Colonic mucosa (tissue), 4 donors: Measurements from ENCODE around the gene ERI3. TPM values are rescaled to one million over a fixed set of nuclear protein-coding genes. Genes with fewer than 3 reads are reported as not detected.

Experiments
- DNase-seq: peaks from one replicate; pipeline ENCODE4 v3.0.0-alpha.2; 2020
- H3K27ac ChIP-seq: fragments of 200-600 bp; one replicate; pipeline ENCODE4 v1.8.0; 2021
- H3K27me3 ChIP-seq: fragments of 200-600 bp; one replicate; pipeline ENCODE4 v1.8.0; 2021
- H3K36me3 ChIP-seq: fragments of 200-600 bp; one replicate; pipeline ENCODE4 v1.8.0; 2021
- H3K4me1 ChIP-seq: fragments of 200-600 bp; one replicate; pipeline ENCODE4 v1.8.0; 2021; ENCODE audit warnings: mild to moderate bottlenecking
- H3K4me3 ChIP-seq: fragments of 200-600 bp; one replicate; pipeline ENCODE4 v1.8.0; 2021
- H3K9ac ChIP-seq, 2 donors: one replicate each; pipeline ENCODE4 v1.7.0; 2013; ENCODE audit warnings: control low read depth in 2 of 2, low read depth in 2 of 2, low read length in 2 of 2
- H3K9me3 ChIP-seq: fragments of 200-600 bp; one replicate; pipeline ENCODE4 v1.8.0; 2021
- intact Hi-C: fragments of 100-400 bp; cut with DNase I; formaldehyde crosslinking; loops from one replicate; pipeline ENCODE4 v1.14.1; 2022
- total RNA-seq, 2 donors: library from RNA; stranded (reverse); fragmentation: NEBNext Ultra II Directional in 1 of 2; extraction: Animal tissue kit (Norgen Biotek cat#: 25700) in 1 of 2; gene quantifications; one replicate each; pipeline ENCODE4 v1.2.1, GENCODE V29; 2021
- TF ChIP-seq, protein P1 (sequence below): fragments of 200-600 bp; IDR thresholded peaks from one replicate; pipeline ENCODE4 v1.8.0; 2022; ENCODE audit warnings: antibody characterized with exemption, mild to moderate bottlenecking
- donor health status: healthy.
- donor health status: DM: no; HTN: no; CAD: no.
- donor health status: DM: no; HTN: no; CAD: no.

Gene ERI3
- total RNA-seq, 2 donors from 2014 or later: 29.7 to 58.2 TPM

DNA sequence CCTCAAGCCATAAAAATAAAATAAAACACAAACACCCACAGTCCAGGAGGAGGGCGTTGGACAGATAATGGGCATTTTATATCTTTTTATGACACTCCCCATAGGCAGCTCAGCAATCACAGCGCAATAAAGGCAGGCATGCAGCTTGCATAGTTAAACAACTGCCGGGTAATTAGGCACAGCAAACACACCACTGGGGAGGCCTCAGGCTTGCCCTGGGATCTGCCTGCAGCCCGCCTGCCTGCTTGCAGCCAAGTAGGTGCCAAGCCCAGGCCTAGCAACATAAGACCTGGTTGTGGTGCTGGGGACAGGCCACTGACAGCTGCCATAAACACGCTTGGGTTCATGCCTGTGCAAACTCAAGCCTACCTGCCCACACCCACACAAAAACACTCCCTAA is 87.6 kb downstream of the ERI3 start:
- intact Hi-C loops: no loop called here
- no peaks in the 10 kb centered on the region for H3K27me3 ChIP-seq
- no peak overlapping the region for H3K4me3 ChIP-seq
- peak overlapping the region in 1 of 2 donors; percentile 30 for H3K9ac ChIP-seq
- no peaks in the 10 kb centered on the region for H3K9me3 ChIP-seq
- TF ChIP-seq, protein P1, sequence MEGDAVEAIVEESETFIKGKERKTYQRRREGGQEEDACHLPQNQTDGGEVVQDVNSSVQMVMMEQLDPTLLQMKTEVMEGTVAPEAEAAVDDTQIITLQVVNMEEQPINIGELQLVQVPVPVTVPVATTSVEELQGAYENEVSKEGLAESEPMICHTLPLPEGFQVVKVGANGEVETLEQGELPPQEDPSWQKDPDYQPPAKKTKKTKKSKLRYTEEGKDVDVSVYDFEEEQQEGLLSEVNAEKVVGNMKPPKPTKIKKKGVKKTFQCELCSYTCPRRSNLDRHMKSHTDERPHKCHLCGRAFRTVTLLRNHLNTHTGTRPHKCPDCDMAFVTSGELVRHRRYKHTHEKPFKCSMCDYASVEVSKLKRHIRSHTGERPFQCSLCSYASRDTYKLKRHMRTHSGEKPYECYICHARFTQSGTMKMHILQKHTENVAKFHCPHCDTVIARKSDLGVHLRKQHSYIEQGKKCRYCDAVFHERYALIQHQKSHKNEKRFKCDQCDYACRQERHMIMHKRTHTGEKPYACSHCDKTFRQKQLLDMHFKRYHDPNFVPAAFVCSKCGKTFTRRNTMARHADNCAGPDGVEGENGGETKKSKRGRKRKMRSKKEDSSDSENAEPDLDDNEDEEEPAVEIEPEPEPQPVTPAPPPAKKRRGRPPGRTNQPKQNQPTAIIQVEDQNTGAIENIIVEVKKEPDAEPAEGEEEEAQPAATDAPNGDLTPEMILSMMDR: no peak
- H3K4me1 ChIP-seq: peaks cover 36% of the 10 kb centered on the region
- peak overlapping the region; percentile 83 for H3K27ac ChIP-seq
- H3K36me3 ChIP-seq: no peaks in the 10 kb centered on the region
- peak; percentile 92 for DNase-seq

DNA sequence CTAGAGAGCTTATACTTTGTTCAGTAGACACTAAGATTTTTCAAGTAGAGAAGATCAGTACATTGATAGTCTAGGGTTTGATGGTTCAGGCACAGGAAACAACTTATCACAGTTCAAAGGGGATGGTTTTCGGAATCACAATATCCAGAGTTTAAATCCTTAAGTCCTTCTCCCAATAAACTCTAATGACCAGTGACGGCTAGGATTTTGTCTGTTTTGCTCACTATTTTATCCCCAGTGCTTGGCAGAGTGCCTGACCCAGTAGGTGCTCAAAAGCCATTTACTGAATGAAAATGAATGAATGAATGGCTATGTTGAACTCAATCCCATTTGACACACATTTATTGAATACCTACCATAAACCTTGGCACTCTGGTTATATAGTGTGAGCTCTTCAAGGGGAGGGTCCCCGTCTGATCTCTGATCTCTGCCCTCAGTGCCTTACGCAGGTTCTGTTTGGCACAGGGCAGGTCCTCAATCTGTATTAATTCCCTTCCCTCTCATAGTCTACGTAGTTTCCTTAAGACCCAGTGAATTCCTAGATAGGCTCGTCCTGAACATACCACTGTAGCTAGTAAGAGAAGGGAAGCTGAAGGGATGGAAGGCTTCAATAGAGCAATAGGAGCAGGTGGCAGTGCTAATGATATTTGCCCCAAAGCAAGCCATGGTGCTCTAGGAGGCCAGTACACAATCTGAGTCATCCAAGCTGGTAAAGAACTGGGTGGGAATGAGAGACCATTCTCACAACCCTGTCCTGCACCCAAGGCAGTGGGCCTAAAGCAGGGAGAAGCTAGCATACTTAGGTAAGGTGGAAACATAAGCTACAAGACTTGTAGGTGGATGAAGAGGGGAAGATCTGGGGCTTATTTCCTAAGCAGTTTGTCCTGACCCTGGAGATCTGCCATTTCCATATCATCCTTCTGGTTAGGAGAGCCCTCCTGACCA is 88.4 kb downstream of the ERI3 start:
- Histone ChIP-seq H3K36me3 (no peaks in the 10 kb centered on the region), H3K4me3 (no peak overlapping the region), H3K9me3 (no peaks in the 10 kb centered on the region), H3K4me1 (peaks cover 37% of the 10 kb centered on the region), H3K27me3 (no peaks in the 10 kb centered on the region), H3K9ac (peak overlapping the region in 1 of 2 donors; percentile 51), H3K27ac (peak overlapping the region; percentile 83)
- intact Hi-C loops: no loop called here
- TF ChIP-seq, protein P1: no peak
- peak; percentile 65 for DNase-seq

DNA sequence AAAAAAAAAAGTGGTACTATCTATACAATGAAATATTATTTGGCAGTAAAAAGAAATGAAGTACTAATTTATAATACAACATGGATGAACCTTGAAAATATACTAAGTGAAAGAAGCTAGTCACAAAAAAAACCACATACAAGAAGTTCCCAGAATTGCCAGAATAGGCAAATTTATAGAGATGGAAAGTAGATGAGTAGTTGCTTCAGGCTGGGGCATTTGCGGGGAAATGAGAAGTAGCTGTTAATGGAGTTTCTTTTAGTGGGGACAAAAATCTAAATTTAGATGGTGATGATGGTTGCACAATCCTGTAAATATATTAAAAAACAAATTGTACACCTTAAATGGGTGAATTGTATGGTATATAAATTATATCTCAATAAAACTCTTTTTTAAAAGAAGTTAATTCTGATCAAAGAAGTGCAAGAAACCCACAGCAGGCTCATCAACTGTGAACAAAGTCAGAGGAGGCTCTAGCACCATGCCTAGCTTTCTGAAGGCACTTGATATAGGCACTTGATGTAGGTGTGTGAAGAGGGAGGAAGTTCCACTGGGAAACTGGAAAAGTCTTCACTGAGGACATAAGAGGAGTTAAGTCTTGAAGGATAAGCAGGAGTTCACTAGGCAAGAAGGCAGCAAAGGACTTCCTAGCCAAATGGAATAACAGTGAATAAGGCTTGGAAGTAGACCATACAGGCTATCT is 89.2 kb downstream of the ERI3 start:
- TF ChIP-seq, protein P1: no peak
- intact Hi-C loops: no loop called here
- Histone ChIP-seq H3K9ac (no peak overlapping the region), H3K9me3 (no peaks in the 10 kb centered on the region), H3K36me3 (no peaks in the 10 kb centered on the region), H3K4me3 (no peak overlapping the region), H3K4me1 (peaks cover 37% of the 10 kb centered on the region), H3K27ac (peak overlapping the region; percentile 83), H3K27me3 (no peaks in the 10 kb centered on the region)
- DNase-seq: no peak

DNA sequence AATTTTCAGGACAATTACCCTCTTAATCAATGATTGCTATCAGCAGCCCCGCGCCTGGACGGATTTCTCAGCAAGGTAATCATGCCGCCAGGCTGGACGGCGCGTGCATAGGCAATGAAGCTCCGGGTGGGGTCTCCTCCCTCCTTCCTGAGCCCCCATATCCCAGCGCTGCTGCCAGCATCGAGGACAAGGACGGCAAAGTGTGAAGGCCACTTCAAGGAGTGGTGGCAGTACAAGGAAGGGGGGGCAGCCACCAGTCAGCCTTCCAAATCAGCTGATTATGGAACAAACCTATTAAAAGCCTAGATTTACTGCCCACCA is 90.6 kb downstream of the ERI3 start:
- no peak overlapping the region for H3K4me3 ChIP-seq
- DNase-seq: no peak
- no peaks in the 10 kb centered on the region for H3K9me3 ChIP-seq
- intact Hi-C loops: no loop called here
- no peak overlapping the region for H3K27ac ChIP-seq
- H3K4me1 ChIP-seq: peaks cover 23% of the 10 kb centered on the region
- no peaks in the 10 kb centered on the region for H3K36me3 ChIP-seq
- H3K27me3 ChIP-seq: no peaks in the 10 kb centered on the region
- H3K9ac ChIP-seq: no peak overlapping the region
- TF ChIP-seq, protein P1: no peak

DNA sequence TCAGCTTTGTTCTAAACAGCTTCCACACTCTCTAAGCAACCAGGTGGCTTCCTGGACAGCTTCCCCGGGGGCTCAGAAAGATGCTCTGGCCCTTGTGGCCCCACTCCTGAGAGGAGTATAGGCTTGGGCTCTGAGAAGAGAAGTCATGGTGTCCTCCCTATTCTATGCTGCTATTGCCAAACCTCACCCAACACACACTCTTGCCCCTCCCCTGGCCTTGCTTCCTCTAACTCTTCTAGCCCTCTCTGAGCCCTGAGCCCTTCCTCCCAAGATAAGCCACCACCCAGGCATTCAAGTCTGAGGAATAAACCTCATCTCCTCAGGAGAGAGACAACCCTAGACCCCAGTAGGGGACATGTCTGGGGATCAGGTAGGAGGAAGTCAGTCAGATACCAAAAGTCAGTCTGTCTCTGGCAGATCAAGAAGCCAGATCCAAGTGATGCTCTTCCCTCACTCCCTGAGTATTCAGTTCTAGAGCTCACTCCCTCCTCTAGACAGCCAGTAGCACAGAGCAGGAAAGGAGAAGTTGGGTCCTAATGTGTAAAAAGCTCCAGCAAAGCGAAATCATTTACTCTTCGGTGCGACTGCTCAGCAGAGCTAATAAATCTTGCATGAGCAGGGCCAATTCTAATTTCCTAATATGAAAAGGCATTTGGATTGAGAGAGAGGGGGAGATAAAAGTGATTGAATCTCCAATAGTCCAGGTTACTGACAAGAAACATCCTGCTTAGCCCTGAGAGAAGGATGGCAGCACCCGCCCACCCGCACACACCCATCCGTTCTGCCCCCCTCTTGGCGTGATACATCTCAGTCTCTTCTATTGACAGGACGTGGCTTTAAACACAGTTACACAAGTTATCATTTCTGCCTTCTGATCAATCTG is 91.2 kb downstream of the ERI3 start:
- H3K9ac ChIP-seq: peak overlapping the region in 1 of 2 donors; percentile 71
- no peaks in the 10 kb centered on the region for H3K36me3 ChIP-seq
- peak; percentile 65 for DNase-seq
- no peaks in the 10 kb centered on the region for H3K9me3 ChIP-seq
- intact Hi-C loops: no loop called here
- H3K4me1 ChIP-seq: peaks cover 22% of the 10 kb centered on the region
- no peaks in the 10 kb centered on the region for H3K27me3 ChIP-seq
- TF ChIP-seq, protein P1: no peak
- peak overlapping the region; percentile 21 for H3K27ac ChIP-seq
- no peak overlapping the region for H3K4me3 ChIP-seq
